SK-N-SH (cell line): ENCODE results near the gene HSPB1. TPM values are rescaled to one million over a fixed set of nuclear protein-coding genes. Genes with fewer than 3 reads are reported as not detected.

Experiments used
- CHD2 ChIP-seq: fragments of 150-350 bp; IDR thresholded peaks from 2 replicates; pipeline ENCODE4 v1.6.1; 2018; ENCODE audit warnings: low read length; ENCODE audit not compliant: partially characterized antibody
- CTCF ChIP-seq: fragments of 200-600 bp; sonication (generic); IDR thresholded peaks from 2 replicates; pipeline ENCODE4 v1.6.1; 2017; ENCODE audit warnings: antibody characterized with exemption, mild to moderate bottlenecking, moderate library complexity
- ELF1 ChIP-seq: IDR thresholded peaks from 2 replicates; pipeline ENCODE4 v1.4.0; 2012
- EP300 ChIP-seq, 2 experiments: IDR thresholded peaks; 2 replicates each; pipeline versions ENCODE4 v1.4.0 to v1.6.1; 2012; ENCODE audit warnings: borderline replicate concordance in 1 of 2, low read depth in 1 of 2, low read length in 1 of 2
- FOSL2 ChIP-seq: IDR thresholded peaks from 2 replicates; pipeline ENCODE4 v1.4.0; 2012; ENCODE audit warnings: low read depth, mild to moderate bottlenecking, moderate library complexity, borderline replicate concordance
- FOXJ3 ChIP-seq: sonication (generic); formaldehyde crosslinking; IDR thresholded peaks from 2 replicates; pipeline ENCODE4 v1.5.1; 2020; ENCODE audit warnings: mild to moderate bottlenecking, missing genetic modification reagents
- MXI1 ChIP-seq: IDR thresholded peaks from 2 replicates; pipeline ENCODE4 v1.6.1; 2012; ENCODE audit warnings: mild to moderate bottlenecking, low read depth, low read length, improper control_type of control experiment
- NFIC ChIP-seq: IDR thresholded peaks from 2 replicates; pipeline ENCODE4 v1.4.0; 2012; ENCODE audit warnings: borderline replicate concordance
- NRF1 ChIP-seq: IDR thresholded peaks from 2 replicates; pipeline ENCODE4 v1.6.1; 2012; ENCODE audit warnings: low read depth, mild to moderate bottlenecking, low read length
- RFX5 ChIP-seq: IDR thresholded peaks from 2 replicates; pipeline ENCODE4 v1.6.1; 2012; ENCODE audit warnings: mild to moderate bottlenecking, improper control_type of control experiment, low read length
- SIN3A ChIP-seq: IDR thresholded peaks from 2 replicates; pipeline ENCODE4 v1.6.1; 2012; ENCODE audit warnings: low read depth, mild to moderate bottlenecking, low read length, moderate library complexity, borderline replicate concordance
- SMC3 ChIP-seq: IDR thresholded peaks from 2 replicates; pipeline ENCODE4 v1.6.1; 2012; ENCODE audit warnings: low read depth, low read length, improper control_type of control experiment
- TCF12 ChIP-seq: IDR thresholded peaks from 2 replicates; pipeline ENCODE4 v1.4.0; 2012
- USF2 ChIP-seq: fragments of 150-350 bp; IDR thresholded peaks from 2 replicates; pipeline ENCODE4 v1.6.1; 2017; ENCODE audit warnings: antibody characterized with exemption, low read length, low read depth, borderline replicate concordance
- YY1 ChIP-seq: IDR thresholded peaks from 2 replicates; pipeline ENCODE4 v1.4.0; 2012; ENCODE audit warnings: low read depth, mild to moderate bottlenecking
- polyA plus RNA-seq, 3 experiments: library from polyadenylated mRNA; depleted of rRNA; stranded (reverse); fragments of >200 nt; gene quantifications; 2 replicates each; pipeline ENCODE4 v1.2.3, GENCODE V29; 2012
- TF ChIP-seq, protein P1 (sequence below): IDR thresholded peaks from 2 replicates; pipeline ENCODE4 v1.4.0; 2012; ENCODE audit warnings: low read depth, borderline replicate concordance
- TF ChIP-seq, protein P2 (sequence below): IDR thresholded peaks from 2 replicates; pipeline ENCODE4 v1.6.1; 2012; ENCODE audit warnings: mild to moderate bottlenecking, low read depth, low read length, moderate library complexity
- TF ChIP-seq, protein P3 (sequence below): IDR thresholded peaks from 2 replicates; pipeline ENCODE4; 2012

Gene HSPB1
- polyA plus RNA-seq, 1 of the 3 experiments (the other 2 are of a cell fraction), result 824 TPM

DNA sequence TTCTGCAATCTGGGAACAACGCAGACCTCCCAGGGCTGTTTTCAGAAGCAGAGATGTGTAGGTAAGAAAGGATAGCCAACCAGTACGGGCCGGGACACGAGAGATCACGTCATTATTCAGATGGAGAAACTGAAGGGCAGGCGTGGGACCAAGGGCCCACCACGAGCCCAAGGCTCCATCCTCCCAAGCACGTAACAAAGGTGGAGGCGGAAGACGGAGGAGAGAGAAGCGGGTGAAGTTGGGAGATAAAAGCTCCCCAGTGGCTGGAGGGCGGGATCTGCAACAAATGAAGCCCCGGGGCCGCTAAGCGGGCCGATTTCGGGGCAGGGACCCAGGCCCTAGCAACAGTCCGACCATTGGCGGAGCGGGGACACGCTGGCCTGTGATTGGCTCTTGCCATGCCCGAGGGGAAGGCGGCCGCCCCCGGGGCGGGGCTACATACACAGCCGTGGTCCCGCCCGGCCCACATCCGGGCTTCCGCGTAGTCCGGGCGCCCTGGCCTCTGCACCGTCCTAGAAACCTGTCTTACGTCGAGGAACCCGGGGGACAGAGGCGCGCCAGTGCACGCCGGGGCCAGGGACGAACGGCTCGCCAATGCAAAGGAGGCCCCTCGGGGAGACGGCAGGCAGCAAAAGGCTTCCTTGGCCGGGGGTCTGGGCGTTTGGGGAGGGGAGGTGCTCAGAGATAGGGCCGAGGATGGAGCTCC is 15.5 kb downstream of the HSPB1 start (continued):
- TF ChIP-seq SIN3A, result peak; percentile 47; the same call in 1 of the 2 replicates
- no peak for TF ChIP-seq FOXJ3 (CRISPR knock-in tag)
- TF ChIP-seq SMC3, result no peak; the same call in 1 of the 2 replicates
- TF ChIP-seq USF2, result no peak
- TF ChIP-seq FOSL2, result no peak
- no peak for TF ChIP-seq NRF1
- TF ChIP-seq MXI1, result peak; percentile 40; the same call in 1 of the 2 replicates
- no peak for TF ChIP-seq CTCF
- TF ChIP-seq, protein P1, sequence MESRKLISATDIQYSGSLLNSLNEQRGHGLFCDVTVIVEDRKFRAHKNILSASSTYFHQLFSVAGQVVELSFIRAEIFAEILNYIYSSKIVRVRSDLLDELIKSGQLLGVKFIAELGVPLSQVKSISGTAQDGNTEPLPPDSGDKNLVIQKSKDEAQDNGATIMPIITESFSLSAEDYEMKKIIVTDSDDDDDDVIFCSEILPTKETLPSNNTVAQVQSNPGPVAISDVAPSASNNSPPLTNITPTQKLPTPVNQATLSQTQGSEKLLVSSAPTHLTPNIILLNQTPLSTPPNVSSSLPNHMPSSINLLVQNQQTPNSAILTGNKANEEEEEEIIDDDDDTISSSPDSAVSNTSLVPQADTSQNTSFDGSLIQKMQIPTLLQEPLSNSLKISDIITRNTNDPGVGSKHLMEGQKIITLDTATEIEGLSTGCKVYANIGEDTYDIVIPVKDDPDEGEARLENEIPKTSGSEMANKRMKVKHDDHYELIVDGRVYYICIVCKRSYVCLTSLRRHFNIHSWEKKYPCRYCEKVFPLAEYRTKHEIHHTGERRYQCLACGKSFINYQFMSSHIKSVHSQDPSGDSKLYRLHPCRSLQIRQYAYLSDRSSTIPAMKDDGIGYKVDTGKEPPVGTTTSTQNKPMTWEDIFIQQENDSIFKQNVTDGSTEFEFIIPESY, result no peak
- no peak for TF ChIP-seq YY1
- peak in 1 of 2 experiments; percentile 93; a peak in 2 of 4 replicates for TF ChIP-seq EP300 (IDR thresholded peaks at IDR 0.05; ENCODE audit: borderline replicate concordance in 1 of 2, low read depth in 1 of 2, low read length in 1 of 2)
- peak; percentile 100 for TF ChIP-seq RFX5
- TF ChIP-seq ELF1, result peak; percentile 64
- TF ChIP-seq TCF12, result no peak
- TF ChIP-seq NFIC, result no peak
- TF ChIP-seq, protein P2, sequence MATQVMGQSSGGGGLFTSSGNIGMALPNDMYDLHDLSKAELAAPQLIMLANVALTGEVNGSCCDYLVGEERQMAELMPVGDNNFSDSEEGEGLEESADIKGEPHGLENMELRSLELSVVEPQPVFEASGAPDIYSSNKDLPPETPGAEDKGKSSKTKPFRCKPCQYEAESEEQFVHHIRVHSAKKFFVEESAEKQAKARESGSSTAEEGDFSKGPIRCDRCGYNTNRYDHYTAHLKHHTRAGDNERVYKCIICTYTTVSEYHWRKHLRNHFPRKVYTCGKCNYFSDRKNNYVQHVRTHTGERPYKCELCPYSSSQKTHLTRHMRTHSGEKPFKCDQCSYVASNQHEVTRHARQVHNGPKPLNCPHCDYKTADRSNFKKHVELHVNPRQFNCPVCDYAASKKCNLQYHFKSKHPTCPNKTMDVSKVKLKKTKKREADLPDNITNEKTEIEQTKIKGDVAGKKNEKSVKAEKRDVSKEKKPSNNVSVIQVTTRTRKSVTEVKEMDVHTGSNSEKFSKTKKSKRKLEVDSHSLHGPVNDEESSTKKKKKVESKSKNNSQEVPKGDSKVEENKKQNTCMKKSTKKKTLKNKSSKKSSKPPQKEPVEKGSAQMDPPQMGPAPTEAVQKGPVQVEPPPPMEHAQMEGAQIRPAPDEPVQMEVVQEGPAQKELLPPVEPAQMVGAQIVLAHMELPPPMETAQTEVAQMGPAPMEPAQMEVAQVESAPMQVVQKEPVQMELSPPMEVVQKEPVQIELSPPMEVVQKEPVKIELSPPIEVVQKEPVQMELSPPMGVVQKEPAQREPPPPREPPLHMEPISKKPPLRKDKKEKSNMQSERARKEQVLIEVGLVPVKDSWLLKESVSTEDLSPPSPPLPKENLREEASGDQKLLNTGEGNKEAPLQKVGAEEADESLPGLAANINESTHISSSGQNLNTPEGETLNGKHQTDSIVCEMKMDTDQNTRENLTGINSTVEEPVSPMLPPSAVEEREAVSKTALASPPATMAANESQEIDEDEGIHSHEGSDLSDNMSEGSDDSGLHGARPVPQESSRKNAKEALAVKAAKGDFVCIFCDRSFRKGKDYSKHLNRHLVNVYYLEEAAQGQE, result peak; percentile 18; the same call in 1 of the 2 replicates
- TF ChIP-seq, protein P3, sequence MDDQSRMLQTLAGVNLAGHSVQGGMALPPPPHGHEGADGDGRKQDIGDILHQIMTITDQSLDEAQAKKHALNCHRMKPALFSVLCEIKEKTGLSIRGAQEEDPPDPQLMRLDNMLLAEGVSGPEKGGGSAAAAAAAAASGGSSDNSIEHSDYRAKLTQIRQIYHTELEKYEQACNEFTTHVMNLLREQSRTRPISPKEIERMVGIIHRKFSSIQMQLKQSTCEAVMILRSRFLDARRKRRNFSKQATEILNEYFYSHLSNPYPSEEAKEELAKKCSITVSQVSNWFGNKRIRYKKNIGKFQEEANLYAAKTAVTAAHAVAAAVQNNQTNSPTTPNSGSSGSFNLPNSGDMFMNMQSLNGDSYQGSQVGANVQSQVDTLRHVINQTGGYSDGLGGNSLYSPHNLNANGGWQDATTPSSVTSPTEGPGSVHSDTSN, result no peak; the same call in 1 of the 2 replicates
- peak; percentile 77 for TF ChIP-seq CHD2
